Stimulated activated naive CD8-positive, alpha-beta T cell treated with anti-CD3 and anti-CD28 coated beads, Interleukin-15, amount 100 ng/mL, for 72 hours (primary cell): ENCODE data around the gene GPRIN3.

Experiments
- ATAC-seq: fragments of 150-1000 bp; cut with Tn5 transposase; 2 replicates; pipeline ENCODE4 v1.10.0; 2021; ENCODE audit warnings: mild to moderate bottlenecking, moderate library complexity
- DNase-seq, 2 donors: peaks; one replicate each; pipeline ENCODE4 v3.0.0; 2021 to 2022
- H3K27ac Mint-ChIP-seq, 2 donors: one replicate each; pipeline ENCODE4 v1.8.0; 2022; ENCODE audit warnings: mild to moderate bottlenecking in 2 of 2, mixed read lengths in 2 of 2, moderate library complexity in 2 of 2
- H3K27me3 Mint-ChIP-seq: one replicate; pipeline ENCODE4 v1.8.0; 2022; ENCODE audit warnings: mixed read lengths
- H3K4me1 Mint-ChIP-seq: one replicate; pipeline ENCODE4 v1.8.0; 2022; ENCODE audit warnings: mild to moderate bottlenecking, mixed read lengths
- H3K4me3 Mint-ChIP-seq, 2 donors: one replicate each; pipeline ENCODE4 v1.8.0; 2022; ENCODE audit warnings: mild to moderate bottlenecking in 2 of 2, mixed read lengths in 2 of 2, moderate library complexity in 1 of 2
- H3K9me3 Mint-ChIP-seq, 2 donors: one replicate each; pipeline ENCODE4 v1.8.0; 2022; ENCODE audit warnings: mixed read lengths in 2 of 2

GPRIN3 gene

GRCh38 chr4:89288430-89288829, 19.2 kb downstream of the GPRIN3 start:
- H3K27me3 Mint-ChIP-seq, result no peaks in the 10 kb centered on the region
- H3K4me1 Mint-ChIP-seq, result peaks cover 95% of the 10 kb centered on the region
- ATAC-seq (no peak), DNase-seq (no peak)
- H3K4me3 Mint-ChIP-seq, result peak overlapping the region; percentile 43 to 47
- H3K27ac Mint-ChIP-seq, result peak overlapping the region in 1 of 2 donors; percentile 84
- H3K9me3 Mint-ChIP-seq, result no peaks in the 10 kb centered on the region

GRCh38 chr4:89287945-89288344, 19.7 kb downstream of the GPRIN3 start:
- H3K4me1 Mint-ChIP-seq, result peaks cover 96% of the 10 kb centered on the region
- ATAC-seq (no peak), DNase-seq (no peak)
- no peak overlapping the region for H3K27ac Mint-ChIP-seq
- no peaks in the 10 kb centered on the region for H3K27me3 Mint-ChIP-seq
- no peaks in the 10 kb centered on the region for H3K9me3 Mint-ChIP-seq
- H3K4me3 Mint-ChIP-seq, result no peak overlapping the region

- H3K27ac Mint-ChIP-seq, result peak overlapping the region; percentile 10 to 31
- peaks cover 88% of the 10 kb centered on the region for H3K4me1 Mint-ChIP-seq
- H3K27me3 Mint-ChIP-seq, result no peaks in the 10 kb centered on the region
- no peak for ATAC-seq
- no peaks in the 10 kb centered on the region for H3K9me3 Mint-ChIP-seq
- no peak for DNase-seq
- peak overlapping the region; percentile 52 to 62 for H3K4me3 Mint-ChIP-seq
Observed at GRCh38 chr4:89285745-89286144, 21.9 kb downstream of the GPRIN3 start.

- no peaks in the 10 kb centered on the region for H3K27me3 Mint-ChIP-seq
- H3K27ac Mint-ChIP-seq, result peak overlapping the region; percentile 22 to 84
- no peaks in the 10 kb centered on the region for H3K9me3 Mint-ChIP-seq
- ATAC-seq (peak; percentile 68), DNase-seq (no peak)
- H3K4me1 Mint-ChIP-seq, result peaks cover 79% of the 10 kb centered on the region
- peak overlapping the region; percentile 58 to 64 for H3K4me3 Mint-ChIP-seq
Observed at GRCh38 chr4:89284828-89285227, 22.8 kb downstream of the GPRIN3 start.

- DNase-seq (no peak), ATAC-seq (peak; percentile 41)
- H3K9me3 Mint-ChIP-seq, result no peaks in the 10 kb centered on the region
- H3K27ac Mint-ChIP-seq, result peak overlapping the region in 1 of 2 donors; percentile 67
- H3K4me1 Mint-ChIP-seq, result peaks cover 71% of the 10 kb centered on the region
- peak overlapping the region; percentile 41 to 50 for H3K4me3 Mint-ChIP-seq
- H3K27me3 Mint-ChIP-seq, result no peaks in the 10 kb centered on the region
Observed at GRCh38 chr4:89284020-89284424, 23.6 kb downstream of the GPRIN3 start.

- Mint-ChIP-seq H3K4me1 (peaks cover 65% of the 10 kb centered on the region), H3K9me3 (no peaks in the 10 kb centered on the region), H3K4me3 (peak overlapping the region; percentile 41 to 50), H3K27me3 (no peaks in the 10 kb centered on the region), H3K27ac (peak overlapping the region; percentile 80 to 88)
- ATAC-seq, result peak; percentile 65
- DNase-seq, result no peak
Observed at GRCh38 chr4:89283226-89284009, 24.2 kb downstream of the GPRIN3 start.

- H3K9me3 Mint-ChIP-seq, result peaks cover 0 to 7% of the 10 kb centered on the region in 2 donors
- no peak for ATAC-seq
Observed at GRCh38 chr4:89279385-89279784, 28.2 kb downstream of the GPRIN3 start.

GRCh38 chr4:89277412-89277811, 30.2 kb downstream of the GPRIN3 start:
- ATAC-seq (no peak), DNase-seq (no peak)
- H3K9me3 Mint-ChIP-seq, result peaks cover 0 to 7% of the 10 kb centered on the region in 2 donors
- no peak overlapping the region for H3K4me3 Mint-ChIP-seq
- H3K4me1 Mint-ChIP-seq, result peaks cover 40% of the 10 kb centered on the region
- H3K27me3 Mint-ChIP-seq, result no peaks in the 10 kb centered on the region
- H3K27ac Mint-ChIP-seq, result no peak overlapping the region

More at GRCh38 chr4:89279385-89279784, 28.2 kb downstream of the GPRIN3 start:
- Mint-ChIP-seq H3K27me3 (no peaks in the 10 kb centered on the region), H3K4me1 (peaks cover 41% of the 10 kb centered on the region), H3K4me3 (no peak overlapping the region), H3K27ac (no peak overlapping the region)
- DNase-seq, result no peak

- ATAC-seq, result no peak
- Mint-ChIP-seq H3K9me3 (peaks cover 0 to 7% of the 10 kb centered on the region in 2 donors), H3K4me3 (no peak overlapping the region), H3K27ac (no peak overlapping the region), H3K27me3 (no peaks in the 10 kb centered on the region), H3K4me1 (peaks cover 42% of the 10 kb centered on the region)
- DNase-seq, result no peak
Observed at GRCh38 chr4:89276296-89276695, 31.3 kb downstream of the GPRIN3 start.

- H3K9me3 Mint-ChIP-seq, result peaks cover 0 to 7% of the 10 kb centered on the region in 2 donors
- no peak for DNase-seq
- no peak for ATAC-seq
- peaks cover 47% of the 10 kb centered on the region for H3K4me1 Mint-ChIP-seq
- no peaks in the 10 kb centered on the region for H3K27me3 Mint-ChIP-seq
- no peak overlapping the region for H3K27ac Mint-ChIP-seq
- H3K4me3 Mint-ChIP-seq, result no peak overlapping the region
Observed at GRCh38 chr4:89275587-89275986, 32.0 kb downstream of the GPRIN3 start.

- Mint-ChIP-seq H3K4me1 (peaks cover 61% of the 10 kb centered on the region), H3K4me3 (no peak overlapping the region), H3K27me3 (no peaks in the 10 kb centered on the region), H3K27ac (no peak overlapping the region), H3K9me3 (peaks cover 0 to 7% of the 10 kb centered on the region in 2 donors)
- no peak for ATAC-seq
- DNase-seq, result no peak
Observed at GRCh38 chr4:89273741-89274141, 33.9 kb downstream of the GPRIN3 start.

- Mint-ChIP-seq H3K4me3 (no peak overlapping the region), H3K27ac (no peak overlapping the region), H3K9me3 (no peaks in the 10 kb centered on the region), H3K27me3 (no peaks in the 10 kb centered on the region), H3K4me1 (peaks cover 63% of the 10 kb centered on the region)
- ATAC-seq (peak; percentile 100), DNase-seq (no peak)
Observed at GRCh38 chr4:89270792-89271191, 36.8 kb downstream of the GPRIN3 start.

GRCh38 chr4:89269121-89269666, 38.4 kb downstream of the GPRIN3 start:
- no peak overlapping the region for H3K27ac Mint-ChIP-seq
- H3K4me3 Mint-ChIP-seq, result no peak overlapping the region
- peaks cover 0 to 5% of the 10 kb centered on the region in 2 donors for H3K9me3 Mint-ChIP-seq
- H3K27me3 Mint-ChIP-seq, result no peaks in the 10 kb centered on the region
- ATAC-seq, result no peak
- DNase-seq, result no peak
- H3K4me1 Mint-ChIP-seq, result peaks cover 64% of the 10 kb centered on the region

GRCh38 chr4:89268679-89269078, 38.9 kb downstream of the GPRIN3 start:
- H3K27me3 Mint-ChIP-seq, result no peaks in the 10 kb centered on the region
- no peak overlapping the region for H3K4me3 Mint-ChIP-seq
- peaks cover 64% of the 10 kb centered on the region for H3K4me1 Mint-ChIP-seq
- DNase-seq (no peak), ATAC-seq (no peak)
- peaks cover 0 to 5% of the 10 kb centered on the region in 2 donors for H3K9me3 Mint-ChIP-seq
- H3K27ac Mint-ChIP-seq, result no peak overlapping the region

GRCh38 chr4:89267846-89268245, 39.8 kb downstream of the GPRIN3 start:
- no peaks in the 10 kb centered on the region for H3K27me3 Mint-ChIP-seq
- H3K4me1 Mint-ChIP-seq, result peaks cover 66% of the 10 kb centered on the region
- ATAC-seq (no peak), DNase-seq (no peak)
- no peak overlapping the region for H3K4me3 Mint-ChIP-seq
- H3K27ac Mint-ChIP-seq, result no peak overlapping the region
- peaks cover 0 to 5% of the 10 kb centered on the region in 2 donors for H3K9me3 Mint-ChIP-seq

- no peak for ATAC-seq
- Mint-ChIP-seq H3K4me1 (peaks cover 66% of the 10 kb centered on the region), H3K9me3 (peaks cover 0 to 5% of the 10 kb centered on the region in 2 donors)
Observed at GRCh38 chr4:89267392-89267791, 40.2 kb downstream of the GPRIN3 start.

More at GRCh38 chr4:89267392-89267791, 40.2 kb downstream of the GPRIN3 start:
- Mint-ChIP-seq H3K27ac (no peak overlapping the region), H3K27me3 (no peaks in the 10 kb centered on the region), H3K4me3 (no peak overlapping the region)
- no peak for DNase-seq
